GM21737 (cell line): Measurements from ENCODE around the gene BHMT.
"Not testable (repeated sequence)": the region's sequence is repeated elsewhere in the genome, so short reads cannot be mapped to it uniquely, and the experiment has no call there.

Experiments
- ATAC-seq: cut with Tn5 transposase; IDR thresholded peaks from one replicate; pipeline ENCODE4 v1.9.1; 2021; ENCODE audit warnings: mild to moderate bottlenecking, moderate library complexity; ENCODE audit not compliant: unreplicated experiment

The BHMT gene

GRCh38 chr5:79111960-79112702 is 522 bp downstream of the BHMT start:
- no peak for ATAC-seq

DNA sequence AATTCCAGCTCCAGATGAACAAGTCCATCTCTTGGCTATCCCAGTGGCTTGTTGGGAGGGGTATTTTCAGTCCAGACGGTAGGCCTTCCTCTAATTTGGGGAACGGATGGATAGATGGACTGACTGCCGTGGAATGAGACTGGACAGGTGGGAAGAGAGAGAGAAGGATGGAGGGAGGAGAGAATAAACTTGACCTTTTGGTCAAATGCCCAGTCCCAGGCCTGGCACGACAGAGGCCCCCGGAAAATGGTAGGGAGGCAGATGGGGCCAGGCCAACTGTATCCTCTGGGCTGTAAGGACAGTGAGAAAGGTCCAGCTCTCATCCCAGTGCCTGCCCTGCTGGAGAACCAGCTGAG is 1.1 kb downstream of the BHMT start:
- ATAC-seq = no peak

DNA sequence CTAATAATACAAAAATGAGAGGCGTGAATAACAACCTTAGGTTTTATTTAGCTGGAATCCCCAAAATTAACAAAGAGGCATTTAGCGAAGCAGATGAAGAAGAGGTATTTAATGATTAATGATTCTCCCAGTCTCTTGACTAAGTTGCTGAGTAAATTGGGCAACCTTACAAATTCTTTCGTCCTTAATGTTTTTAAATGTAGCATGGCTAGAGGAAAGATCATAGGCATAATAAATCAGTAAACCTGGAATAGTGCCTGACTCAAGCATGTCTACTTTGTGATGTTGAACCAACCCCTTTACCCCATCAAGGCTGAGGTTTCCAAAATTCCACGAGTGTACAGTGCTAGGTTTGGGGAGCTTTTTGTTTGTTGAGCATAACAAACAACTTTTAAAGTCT is 7.9 kb downstream of the BHMT start:
- ATAC-seq = no peak

DNA sequence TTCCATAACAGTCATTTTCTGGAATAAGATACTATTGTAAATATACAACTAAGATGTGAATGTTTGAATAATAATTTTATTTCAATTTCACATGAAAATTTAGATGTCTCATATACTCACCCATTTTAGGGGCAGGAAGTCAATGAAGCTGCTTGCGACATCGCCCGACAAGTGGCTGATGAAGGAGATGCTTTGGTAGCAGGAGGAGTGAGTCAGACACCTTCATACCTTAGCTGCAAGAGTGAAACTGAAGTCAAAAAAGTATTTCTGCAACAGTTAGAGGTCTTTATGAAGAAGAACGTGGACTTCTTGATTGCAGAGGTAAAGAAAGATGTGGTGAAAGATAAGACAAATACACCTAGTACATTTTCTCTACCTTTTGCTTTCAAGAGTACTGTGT is 8.6 kb downstream of the BHMT start:
- no peak for ATAC-seq

- no peak for ATAC-seq
Measured at GRCh38 chr5:79122973-79123372, 11.4 kb downstream of the BHMT start.

DNA sequence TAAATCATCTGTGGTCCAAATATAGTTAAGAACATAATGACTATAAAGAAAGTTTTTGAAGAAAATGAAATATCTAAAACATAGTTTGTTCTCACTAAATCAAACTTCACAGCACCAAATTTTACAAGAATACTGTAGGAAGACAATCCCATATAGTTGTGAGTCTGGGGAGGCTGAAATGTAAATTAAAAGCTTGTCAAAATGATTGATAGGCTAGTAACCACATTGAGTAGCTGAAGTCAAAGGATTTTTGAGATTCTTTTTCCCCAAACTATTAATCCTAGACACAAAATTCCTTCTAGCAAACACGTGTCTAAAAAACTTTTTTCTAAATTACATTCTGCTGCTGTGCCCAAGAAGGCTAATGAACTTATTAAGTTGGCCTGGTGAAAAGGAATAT is 13.0 kb downstream of the BHMT start:
- ATAC-seq = no peak

GRCh38 chr5:79130781-79131180 is 19.2 kb downstream of the BHMT start:
- ATAC-seq = no peak

DNA sequence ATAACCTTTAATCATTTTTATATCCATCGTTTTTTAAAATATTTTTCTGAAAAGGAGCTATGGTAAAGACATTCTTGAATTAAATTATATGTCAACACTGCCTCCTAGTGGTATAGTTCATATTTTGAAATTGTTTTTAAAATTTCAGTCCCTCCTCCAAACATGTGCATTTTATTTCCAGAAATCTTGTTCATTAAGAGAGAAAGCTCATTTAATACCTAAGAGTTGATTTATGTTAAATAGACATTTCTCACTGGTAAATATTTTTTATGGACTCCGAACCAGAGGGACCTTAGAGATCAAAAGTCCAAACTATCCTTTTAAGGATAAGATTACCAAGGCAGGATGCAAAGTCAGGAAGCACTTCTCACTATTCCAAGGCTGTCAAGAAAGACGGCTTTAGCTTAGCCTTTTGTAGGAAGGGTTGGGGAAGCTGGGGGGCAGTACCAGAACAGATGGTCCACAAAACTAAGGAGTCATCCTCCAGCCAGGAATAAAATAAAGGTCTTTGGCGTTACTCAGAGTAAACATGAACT is 21.6 kb downstream of the BHMT start:
- ATAC-seq = no peak

DNA sequence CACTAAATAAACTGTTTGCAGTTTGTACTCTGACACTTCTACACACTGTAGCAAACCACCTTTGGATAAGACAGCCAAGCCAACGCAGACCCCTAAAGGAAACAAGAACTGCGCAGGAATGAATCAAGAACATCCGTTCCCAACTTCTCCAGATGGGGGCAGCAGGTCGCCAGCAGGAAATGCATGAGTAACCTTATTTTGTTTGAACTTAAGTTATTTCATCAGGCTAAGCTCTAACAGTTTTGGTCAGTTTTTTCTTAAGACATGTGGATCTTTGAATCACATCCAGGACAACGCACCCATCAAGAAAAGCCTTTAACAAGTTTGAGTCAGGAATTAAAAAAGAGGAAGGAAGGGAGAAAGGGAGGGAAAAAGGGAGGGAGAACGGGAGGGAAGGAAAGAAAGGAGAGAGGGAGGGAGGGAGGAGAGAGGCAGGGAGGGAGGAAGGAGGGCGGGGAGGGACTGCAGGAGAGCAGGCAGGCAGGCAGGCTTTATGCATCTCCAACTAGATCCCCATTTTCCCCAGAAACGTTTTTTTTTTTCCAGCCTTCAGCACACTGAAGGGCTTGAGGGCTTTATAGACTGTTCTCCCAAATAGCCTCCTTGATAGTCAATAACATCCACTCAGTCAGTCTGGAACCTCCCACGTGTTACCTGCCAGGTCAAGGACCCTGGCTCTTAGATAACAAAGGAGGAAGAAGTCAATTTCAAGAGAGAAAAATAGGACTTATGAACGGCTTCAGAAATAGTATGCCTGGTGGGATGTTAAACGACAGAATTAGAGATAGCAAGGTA is 22.2 kb downstream of the BHMT start:
- no peak for ATAC-seq

- no peak for ATAC-seq
Measured at GRCh38 chr5:79135790-79136553, 24.4 kb downstream of the BHMT start.

- no peak for ATAC-seq
Measured at GRCh38 chr5:79136618-79137017, 25.0 kb downstream of the BHMT start.

DNA sequence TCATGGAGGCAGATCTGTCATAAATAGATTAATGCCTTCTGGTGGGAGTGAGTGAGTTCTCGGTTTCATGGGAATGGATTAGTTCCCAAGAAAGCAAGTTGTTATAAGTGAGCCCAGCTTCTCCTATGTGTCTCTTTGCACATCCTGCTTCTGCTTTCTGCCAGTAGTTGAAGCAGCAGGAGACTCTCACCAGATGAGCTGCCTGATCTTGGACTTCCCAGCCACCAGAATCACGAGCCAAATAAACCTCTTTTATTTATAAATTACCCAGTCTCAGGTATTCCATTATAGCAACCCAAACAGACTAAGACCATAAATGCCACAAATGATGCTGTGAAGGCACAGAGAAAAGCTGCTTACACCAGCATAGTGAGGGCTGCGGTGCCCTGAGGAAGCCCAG is 28.9 kb downstream of the BHMT start:
- ATAC-seq = no peak

DNA sequence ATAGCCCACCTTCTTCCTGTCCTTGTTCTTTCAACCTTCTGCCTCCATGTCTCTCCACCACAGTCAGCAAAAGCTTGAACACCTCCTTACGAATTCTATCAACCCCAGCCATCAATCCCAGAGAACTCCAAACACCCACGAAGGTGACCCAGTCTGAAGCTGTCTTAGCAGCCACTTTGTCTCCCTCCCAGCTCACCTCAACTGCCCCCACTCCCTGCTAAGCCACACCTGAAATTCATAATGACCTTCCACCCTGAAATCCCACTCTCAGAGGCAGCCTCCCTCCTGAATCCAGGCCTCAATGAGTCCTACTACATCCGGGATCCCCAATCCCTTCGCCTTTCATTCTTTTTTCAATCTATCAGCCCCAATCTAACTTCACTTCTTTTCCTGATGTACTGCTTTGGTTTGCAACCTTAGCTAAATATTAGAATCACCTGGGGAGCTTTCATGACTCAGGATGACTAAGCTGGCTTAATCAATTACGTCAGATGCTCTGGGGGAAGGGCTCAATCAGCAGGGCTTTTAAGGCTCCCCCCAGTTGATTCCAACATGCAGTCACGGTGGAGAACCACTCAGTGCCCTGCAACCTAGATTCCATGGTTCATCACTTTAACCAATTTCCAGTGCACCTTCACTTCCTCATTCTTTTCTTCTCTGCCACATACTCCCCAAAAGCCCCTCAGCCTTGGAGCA is 32.2 kb downstream of the BHMT start:
- no peak for ATAC-seq

- ATAC-seq = no peak
Measured at GRCh38 chr5:79147076-79147475, 35.5 kb downstream of the BHMT start.

DNA sequence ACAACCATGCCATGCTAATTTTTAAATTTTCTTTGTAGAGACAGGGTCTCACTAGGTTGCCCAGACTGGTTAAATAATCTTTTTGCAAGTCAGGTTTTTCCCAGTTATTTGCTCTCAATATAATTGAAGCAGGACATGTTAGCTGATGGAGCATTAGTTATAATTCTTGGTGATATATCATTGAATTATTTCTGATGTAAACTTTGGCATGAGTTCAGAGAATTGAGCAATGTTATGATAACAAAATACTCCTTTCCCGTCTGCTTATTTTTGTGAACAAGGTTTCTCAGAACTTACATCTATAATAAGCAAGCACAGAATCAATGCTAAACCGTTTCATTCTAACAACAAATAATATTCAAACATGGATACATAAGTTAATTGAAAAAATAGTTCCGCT is 37.8 kb downstream of the BHMT start:
- ATAC-seq = no peak

- no peak for ATAC-seq
Measured at GRCh38 chr5:79151942-79152671, 40.5 kb downstream of the BHMT start.

DNA sequence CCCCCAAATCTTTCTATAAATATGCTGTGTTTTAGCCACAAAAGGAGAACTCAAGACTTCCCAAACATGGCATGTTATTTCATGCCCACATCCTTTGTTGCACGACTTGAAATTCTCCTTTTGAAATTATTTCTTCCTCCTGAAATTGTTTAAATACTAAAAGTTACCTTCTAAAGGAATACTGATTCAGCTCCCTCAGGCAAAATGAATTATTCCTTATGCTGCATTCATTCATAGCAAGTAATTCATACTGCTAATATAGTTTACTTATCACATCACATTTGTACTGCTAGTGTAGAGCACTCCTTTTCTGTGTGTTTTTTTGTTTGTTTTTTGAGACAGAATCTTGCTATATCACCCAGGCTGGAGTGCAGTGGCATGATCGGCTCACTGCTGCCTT is 45.7 kb downstream of the BHMT start:
- ATAC-seq = no peak

DNA sequence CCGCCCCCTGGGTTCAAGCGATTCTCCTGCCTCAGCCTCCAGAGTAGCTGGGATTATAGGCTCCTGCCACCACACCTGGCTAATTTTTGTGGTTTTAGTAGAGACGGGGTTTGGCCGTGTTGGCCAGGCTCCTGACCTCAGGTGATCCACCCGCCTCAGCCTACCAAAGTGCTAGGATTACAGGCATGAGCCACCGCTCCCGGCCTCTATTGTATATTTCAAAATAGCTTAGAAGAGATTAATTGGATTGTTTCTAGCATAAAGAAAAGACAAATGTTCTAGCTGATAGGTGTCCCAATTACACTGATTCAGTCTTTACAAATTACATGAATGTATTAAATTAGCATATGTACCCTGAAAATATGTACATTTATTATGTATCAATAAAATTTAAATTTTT is 50.0 kb downstream of the BHMT start:
- ATAC-seq = not testable (repeated sequence)

GRCh38 chr5:79168031-79168430 is 56.4 kb downstream of the BHMT start:
- no peak for ATAC-seq

DNA sequence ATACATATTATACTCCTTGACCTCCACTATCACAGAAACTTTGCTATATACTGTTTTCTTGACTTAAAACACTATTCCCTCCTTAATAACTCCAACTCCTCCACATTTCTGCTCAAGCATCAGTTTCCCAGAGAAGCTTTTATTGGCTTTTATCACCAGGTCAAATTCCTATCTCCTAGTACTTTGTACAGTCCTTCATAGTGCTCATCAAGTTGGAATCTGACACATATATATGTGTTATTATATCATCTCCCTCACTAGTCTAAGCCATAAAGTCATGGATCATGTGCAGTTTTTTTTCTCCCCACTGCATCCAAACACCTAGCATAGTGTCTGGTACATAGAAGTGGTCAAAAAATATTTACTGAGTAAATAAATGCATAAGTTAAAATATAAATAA is 59.1 kb downstream of the BHMT start:
- ATAC-seq = no peak
